HCT116 (cell line): ENCODE results near the gene SEL1L3.

Source experiments
- CBX3 ChIP-seq: IDR thresholded peaks from 2 replicates; pipeline ENCODE4 v1.6.1; 2012; ENCODE audit warnings: low read depth
- CEBPB ChIP-seq: IDR thresholded peaks from 2 replicates; pipeline ENCODE4 v1.6.1; 2012; ENCODE audit warnings: low read depth
- CTCF ChIP-seq, 3 experiments: fragments of 200-600 bp in 1 of 3; sonication (generic) in 1 of 3; IDR thresholded peaks in 2 of 3; conservative IDR thresholded peaks in 1 of 3; 2 replicates each; pipeline ENCODE4 v1.5.1; 2012 to 2017; ENCODE audit warnings: low read depth in 2 of 3, low read length in 2 of 3, antibody characterized with exemption in 1 of 3, borderline replicate concordance in 1 of 3, control low read depth in 1 of 3, mild to moderate bottlenecking in 1 of 3, mixed read lengths in 1 of 3, mixed run types in 1 of 3, moderate library complexity in 1 of 3; ENCODE audit not compliant: insufficient read depth in 1 of 3
- EGR1 ChIP-seq: IDR thresholded peaks from 2 replicates; pipeline ENCODE4 v1.6.1; 2012; ENCODE audit warnings: low read depth
- ELF1 ChIP-seq: IDR thresholded peaks from 2 replicates; pipeline ENCODE4 v1.6.1; 2012; ENCODE audit warnings: low read depth, borderline replicate concordance
- EZH2 ChIP-seq: fragments of 200-600 bp; sonication (generic); IDR thresholded peaks from 2 replicates; pipeline ENCODE4 v1.6.1; 2017; ENCODE audit warnings: antibody characterized with exemption, mixed run types
- EZH2phosphoT487 ChIP-seq: fragments of 200-600 bp; IDR thresholded peaks from 2 replicates; pipeline ENCODE4 v1.6.1; 2018; ENCODE audit warnings: antibody characterized with exemption, borderline replicate concordance
- POLR2A ChIP-seq: IDR thresholded peaks from 2 replicates; pipeline ENCODE4 v1.7.0; 2011; ENCODE audit warnings: borderline replicate concordance; ENCODE audit not compliant: insufficient read depth, insufficient read length; ENCODE audit errors: extremely low read depth
- POLR2AphosphoS5 ChIP-seq: IDR thresholded peaks from 2 replicates; pipeline ENCODE4 v1.6.1; 2011; ENCODE audit warnings: mild to moderate bottlenecking, low read depth, low read length, moderate library complexity
- RAD21 ChIP-seq: IDR thresholded peaks from 2 replicates; pipeline ENCODE4 v1.6.1; 2012; ENCODE audit warnings: low read depth, mild to moderate bottlenecking
- REST ChIP-seq: IDR thresholded peaks from 2 replicates; pipeline ENCODE4 v1.6.1; 2012; ENCODE audit warnings: low read depth
- SP1 ChIP-seq: IDR thresholded peaks from 2 replicates; pipeline ENCODE4 v1.6.1; 2012; ENCODE audit warnings: low read depth
- YY1 ChIP-seq: IDR thresholded peaks from 2 replicates; pipeline ENCODE4 v1.6.1; 2011; ENCODE audit warnings: low read length, low read depth, moderate library complexity, mild to moderate bottlenecking; ENCODE audit not compliant: insufficient replicate concordance; ENCODE audit errors: extremely low read depth
- ZNF274 ChIP-seq: fragments of 200-500 bp; sonication (Bioruptor generic); IDR thresholded peaks from 2 replicates; pipeline ENCODE4 v1.6.1; 2014; ENCODE audit warnings: mild to moderate bottlenecking, low read depth, low read length, inconsistent platforms

- TF ChIP-seq EZH2phosphoT487 (no peak), POLR2A (no peak), EZH2 (no peak), CTCF (IDR thresholded peaks at IDR 0.05 in 2 of 3, conservative IDR thresholded peaks at IDR 0.05 in 1 of 3; ENCODE audit: borderline replicate concordance in 1 of 3, insufficient read depth in 1 of 3, low read depth in 2 of 3, low read length in 2 of 3) (no peak), ZNF274 (no peak), CEBPB (no peak), RAD21 (no peak), ELF1 (no peak), SP1 (no peak), YY1 (no peak), POLR2AphosphoS5 (no peak), CBX3 (no peak), REST (no peak), EGR1 (no peak)
Measured at GRCh38 chr4:25839233-25839632, 23.6 kb downstream of the SEL1L3 start.
